ENCODE measurements around the gene CLIC4.

- TF ChIP-seq CTCF (IDR thresholded peaks at IDR 0.05; ENCODE audit: low read depth, low read length, missing input control) (no peak), GABPA (IDR thresholded peaks at IDR 0.05 in 1 of 2, conservative IDR thresholded peaks at IDR 0.05 in 1 of 2) (no peak), EGR1 (IDR thresholded peaks at IDR 0.05; ENCODE audit: low read depth in 2 of 2) (no peak), MAX (IDR thresholded peaks at IDR 0.05) (no peak), TAF1 (conservative IDR thresholded peaks at IDR 0.05) (no peak), ZBTB33 (IDR thresholded peaks at IDR 0.05) (no peak), REST (IDR thresholded peaks at IDR 0.05) (no peak), YY1 (IDR thresholded peaks at IDR 0.05) (no peak), JUND (IDR thresholded peaks at IDR 0.05) (no peak), ATF3 (IDR thresholded peaks at IDR 0.05) (no peak), RXRA (IDR thresholded peaks at IDR 0.05) (no peak)
Observed at GRCh38 chr1:24739241-24739640, 6.0 kb upstream of the CLIC4 start.
